Neural progenitor cell (in vitro differentiated cells): ENCODE measurements around the gene NEUROG3. TPM values are rescaled to one million over a fixed set of nuclear protein-coding genes. Genes with fewer than 3 reads are reported as not detected.

Source experiments
- DNase-seq: peaks from one replicate; pipeline ENCODE4 v3.0.0-alpha.2; 2016; ENCODE audit warnings: low spot score
- H2AFZ ChIP-seq: fragments of 200-600 bp; sonication (generic); replicated peaks from 2 replicates; pipeline ENCODE4 v1.6.1; 2016; ENCODE audit warnings: antibody characterized with exemption
- H3F3A ChIP-seq: fragments of 200-600 bp; sonication (generic); 2 replicates; pipeline ENCODE4 v1.6.1; 2016; ENCODE audit warnings: antibody characterized with exemption, low read depth
- H3K27ac ChIP-seq: fragments of 200-600 bp; sonication (generic); 2 replicates; pipeline ENCODE4 v1.5.1; 2016; ENCODE audit warnings: mild to moderate bottlenecking
- H3K27me3 ChIP-seq: fragments of 200-600 bp; sonication (generic); 2 replicates; pipeline ENCODE4 v1.6.1; 2016; ENCODE audit warnings: mild to moderate bottlenecking, moderate library complexity
- H3K36me3 ChIP-seq: fragments of 200-600 bp; sonication (generic); 2 replicates; pipeline ENCODE4 v1.5.1; 2016
- H3K4me1 ChIP-seq: fragments of 200-600 bp; sonication (generic); 2 replicates; pipeline ENCODE4 v1.6.1; 2016; ENCODE audit warnings: mixed run types
- H3K4me2 ChIP-seq: fragments of 200-600 bp; sonication (generic); 2 replicates; pipeline ENCODE4 v1.6.1; 2016
- H3K4me3 ChIP-seq: fragments of 200-600 bp; sonication (generic); 2 replicates; pipeline ENCODE4 v1.5.1; 2016
- H3K79me2 ChIP-seq: fragments of 200-600 bp; sonication (generic); 2 replicates; pipeline ENCODE4 v1.6.1; 2016; ENCODE audit warnings: low read depth
- H3K9ac ChIP-seq: fragments of 200-600 bp; sonication (generic); 2 replicates; pipeline ENCODE4 v1.6.1; 2016
- H3K9me3 ChIP-seq: fragments of 200-600 bp; sonication (generic); 2 replicates; pipeline ENCODE4 v1.5.1; 2016; ENCODE audit warnings: low read depth
- H4K20me1 ChIP-seq: fragments of 200-600 bp; sonication (generic); 2 replicates; pipeline ENCODE4 v1.6.1; 2016; ENCODE audit warnings: low read depth
- H3K27ac Mint-ChIP-seq: 3 replicates; pipeline ENCODE4 v1.8.0; 2021; ENCODE audit warnings: mixed read lengths
- H3K27me3 Mint-ChIP-seq: 2 replicates; pipeline ENCODE4 v1.8.0; 2022; ENCODE audit warnings: low read depth, mild to moderate bottlenecking, inconsistent platforms, moderate library complexity, mixed read lengths; ENCODE audit not compliant: insufficient read depth
- H3K36me3 Mint-ChIP-seq: 3 replicates; pipeline ENCODE4 v1.8.0; 2021; ENCODE audit warnings: mixed read lengths
- H3K4me1 Mint-ChIP-seq: 3 replicates; pipeline ENCODE4 v1.8.0; 2021; ENCODE audit warnings: mixed read lengths
- H3K4me3 Mint-ChIP-seq: 3 replicates; pipeline ENCODE4 v1.8.0; 2021; ENCODE audit warnings: mild to moderate bottlenecking, moderate library complexity, mixed read lengths
- H3K9me3 Mint-ChIP-seq: 3 replicates; pipeline ENCODE4 v1.8.0; 2020; ENCODE audit warnings: mixed read lengths
- EZH2 ChIP-seq: fragments of 200-600 bp; sonication (generic); IDR thresholded peaks from 2 replicates; pipeline ENCODE4 v1.6.1; 2017; ENCODE audit warnings: antibody characterized with exemption, mild to moderate bottlenecking, moderate library complexity
- EZH2phosphoT487 ChIP-seq: fragments of 200-600 bp; sonication (generic); IDR thresholded peaks from 2 replicates; pipeline ENCODE4 v1.6.1; 2017; ENCODE audit warnings: antibody characterized with exemption
- total RNA-seq: library from RNA; depleted of rRNA; stranded (reverse); fragments of >200 nt; gene quantifications from 2 replicates; pipeline ENCODE4 v1.2.3, GENCODE V29; 2015; ENCODE audit warnings: low replicate concordance
- TF ChIP-seq, protein P1 (sequence below): fragments of 200-600 bp; sonication (generic); IDR thresholded peaks from 2 replicates; pipeline ENCODE4 v1.5.1; 2017; ENCODE audit warnings: antibody characterized with exemption, mild to moderate bottlenecking

NEUROG3 gene
- total RNA-seq, 1 donor from 2014 or later: not detected

DNA sequence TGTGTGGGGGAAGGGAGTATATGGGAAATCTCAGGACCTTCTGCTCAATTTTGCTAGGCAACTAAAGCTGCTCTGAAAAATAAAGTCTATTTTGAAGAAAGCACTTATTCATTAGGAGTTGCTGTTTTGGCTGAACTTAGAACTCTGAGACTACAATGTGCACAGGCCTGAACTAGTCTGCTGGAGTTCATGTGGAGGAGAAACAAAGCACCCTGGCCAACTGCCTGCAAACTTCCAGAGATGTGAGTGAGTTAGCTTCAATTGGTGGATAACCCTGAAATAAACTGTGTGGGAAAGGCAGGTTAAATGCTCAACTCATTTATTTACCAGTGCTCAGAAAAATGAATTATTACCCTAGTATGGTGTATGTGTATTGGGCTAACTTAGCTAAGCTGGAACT is 39.5 kb upstream of the NEUROG3 start:
- TF ChIP-seq, protein P1, sequence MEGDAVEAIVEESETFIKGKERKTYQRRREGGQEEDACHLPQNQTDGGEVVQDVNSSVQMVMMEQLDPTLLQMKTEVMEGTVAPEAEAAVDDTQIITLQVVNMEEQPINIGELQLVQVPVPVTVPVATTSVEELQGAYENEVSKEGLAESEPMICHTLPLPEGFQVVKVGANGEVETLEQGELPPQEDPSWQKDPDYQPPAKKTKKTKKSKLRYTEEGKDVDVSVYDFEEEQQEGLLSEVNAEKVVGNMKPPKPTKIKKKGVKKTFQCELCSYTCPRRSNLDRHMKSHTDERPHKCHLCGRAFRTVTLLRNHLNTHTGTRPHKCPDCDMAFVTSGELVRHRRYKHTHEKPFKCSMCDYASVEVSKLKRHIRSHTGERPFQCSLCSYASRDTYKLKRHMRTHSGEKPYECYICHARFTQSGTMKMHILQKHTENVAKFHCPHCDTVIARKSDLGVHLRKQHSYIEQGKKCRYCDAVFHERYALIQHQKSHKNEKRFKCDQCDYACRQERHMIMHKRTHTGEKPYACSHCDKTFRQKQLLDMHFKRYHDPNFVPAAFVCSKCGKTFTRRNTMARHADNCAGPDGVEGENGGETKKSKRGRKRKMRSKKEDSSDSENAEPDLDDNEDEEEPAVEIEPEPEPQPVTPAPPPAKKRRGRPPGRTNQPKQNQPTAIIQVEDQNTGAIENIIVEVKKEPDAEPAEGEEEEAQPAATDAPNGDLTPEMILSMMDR: no peak
- TF ChIP-seq EZH2 (no peak), EZH2phosphoT487 (no peak)
- H3K27ac Mint-ChIP-seq: no peak overlapping the region
- Histone ChIP-seq H3K36me3 (no peaks in the 10 kb centered on the region), H3K27me3 (peaks cover 27% of the 10 kb centered on the region), H4K20me1 (no peaks in the 10 kb centered on the region), H3K9me3 (peaks cover 4% of the 10 kb centered on the region), H3K4me1 (no peaks in the 10 kb centered on the region), H3F3A (no peaks in the 10 kb centered on the region), H2AFZ (no peak overlapping the region), H3K27ac (no peak overlapping the region), H3K9ac (no peak overlapping the region), H3K79me2 (no peaks in the 10 kb centered on the region), H3K4me2 (no peak overlapping the region), H3K4me3 (no peak overlapping the region)
- peaks cover 21% of the 10 kb centered on the region for H3K9me3 Mint-ChIP-seq
- H3K36me3 Mint-ChIP-seq: no peaks in the 10 kb centered on the region
- peaks cover 5% of the 10 kb centered on the region for H3K27me3 Mint-ChIP-seq
- no peak overlapping the region for H3K4me3 Mint-ChIP-seq
- no peak for DNase-seq
- no peaks in the 10 kb centered on the region for H3K4me1 Mint-ChIP-seq

DNA sequence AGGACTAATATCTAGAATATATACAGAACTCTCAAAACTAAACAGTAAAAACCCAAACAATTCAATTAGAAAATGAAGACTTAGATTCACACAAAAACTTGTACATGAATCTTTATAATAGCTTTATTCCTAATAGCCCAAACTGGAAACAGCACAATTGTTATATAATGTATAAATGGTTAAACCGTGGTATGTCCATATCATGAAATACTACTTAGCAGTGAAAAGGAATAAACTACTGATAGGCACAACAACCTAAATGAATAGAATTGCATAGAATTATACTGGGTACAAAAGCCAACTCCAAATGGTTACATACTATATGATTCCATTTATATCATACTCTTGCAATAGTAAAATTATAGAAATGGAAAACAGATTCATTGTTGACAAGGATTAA is 35.9 kb upstream of the NEUROG3 start:
- H3K27ac Mint-ChIP-seq: no peak overlapping the region
- Histone ChIP-seq H3F3A (no peaks in the 10 kb centered on the region), H4K20me1 (no peaks in the 10 kb centered on the region)

DNA sequence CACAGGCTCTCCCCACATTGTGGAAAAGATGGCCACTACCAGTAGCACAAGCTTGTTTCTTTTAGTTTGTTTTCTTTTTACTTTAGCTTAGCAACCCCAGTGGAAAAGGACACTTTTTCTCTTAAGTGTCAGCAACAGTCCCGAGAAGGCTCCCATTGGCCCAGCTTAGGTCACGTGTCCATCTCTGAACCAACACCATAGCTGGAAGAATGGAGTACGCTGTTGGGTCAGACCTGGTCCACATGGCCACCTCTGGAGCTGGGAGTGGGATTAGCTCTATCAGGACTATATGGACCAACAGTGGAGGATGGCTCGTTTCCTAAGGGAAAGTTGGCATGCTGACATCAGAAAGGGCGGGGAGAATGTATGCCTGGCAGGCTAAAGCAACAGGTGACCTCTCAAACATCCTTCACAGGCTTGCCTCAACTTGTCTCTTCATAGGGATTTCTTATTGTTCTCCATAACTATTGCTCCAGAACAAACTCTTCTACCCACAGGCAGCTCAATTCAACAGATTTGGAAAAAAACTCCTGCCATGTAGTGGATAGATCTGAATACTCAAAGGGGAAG is 27.6 kb upstream of the NEUROG3 start:
- no peak overlapping the region for H3K9ac ChIP-seq
- Mint-ChIP-seq H3K27me3 (peaks cover 14% of the 10 kb centered on the region), H3K9me3 (peaks cover 4% of the 10 kb centered on the region), H3K36me3 (no peaks in the 10 kb centered on the region), H3K27ac (no peak overlapping the region), H3K4me3 (no peak overlapping the region), H3K4me1 (no peaks in the 10 kb centered on the region)
- H3K27ac ChIP-seq: no peak overlapping the region
- no peak overlapping the region for H3K4me2 ChIP-seq
- H3K27me3 ChIP-seq: peaks cover 7% of the 10 kb centered on the region
- DNase-seq: no peak
- no peaks in the 10 kb centered on the region for H3F3A ChIP-seq
- TF ChIP-seq EZH2phosphoT487 (no peak), EZH2 (no peak)
- TF ChIP-seq, protein P1: no peak
- H3K4me1 ChIP-seq: no peaks in the 10 kb centered on the region
- no peaks in the 10 kb centered on the region for H4K20me1 ChIP-seq
- H3K79me2 ChIP-seq: no peaks in the 10 kb centered on the region
- H2AFZ ChIP-seq: no peak overlapping the region
- H3K4me3 ChIP-seq: no peak overlapping the region
- no peaks in the 10 kb centered on the region for H3K9me3 ChIP-seq
- H3K36me3 ChIP-seq: no peaks in the 10 kb centered on the region

More for the DNA sequence above, 35.9 kb upstream of the NEUROG3 start:
- no peaks in the 10 kb centered on the region for H3K4me1 ChIP-seq
- Mint-ChIP-seq H3K4me1 (no peaks in the 10 kb centered on the region), H3K9me3 (peaks cover 25% of the 10 kb centered on the region), H3K4me3 (no peak overlapping the region), H3K36me3 (no peaks in the 10 kb centered on the region), H3K27me3 (peaks cover 2% of the 10 kb centered on the region)
- peaks cover 4% of the 10 kb centered on the region for H3K9me3 ChIP-seq
- H3K27me3 ChIP-seq: peaks cover 33% of the 10 kb centered on the region
- TF ChIP-seq EZH2 (no peak), EZH2phosphoT487 (no peak)
- TF ChIP-seq, protein P1: no peak
- H2AFZ ChIP-seq: no peak overlapping the region
- no peak for DNase-seq
- no peak overlapping the region for H3K9ac ChIP-seq
- no peak overlapping the region for H3K4me3 ChIP-seq
- H3K79me2 ChIP-seq: no peaks in the 10 kb centered on the region
- no peak overlapping the region for H3K27ac ChIP-seq
- no peak overlapping the region for H3K4me2 ChIP-seq
- H3K36me3 ChIP-seq: no peaks in the 10 kb centered on the region
